HepG2 (cell line): ENCODE measurements around the gene PRAMEF4. TPM values are rescaled to one million over a fixed set of nuclear protein-coding genes. Genes with fewer than 3 reads are reported as not detected.

ENCODE experiments used
- polyA plus RNA-seq, 8 experiments: library from polyadenylated mRNA; depleted of rRNA in 3 of 8; stranded (reverse) in 7 of 8; unstranded in 1 of 8; fragments of >200 nt; fragmentation: Illumina TruSeq in 4 of 8; extraction: Trizol in 4 of 8; gene quantifications; 2 replicates each; pipeline versions ENCODE4 v1.2.1 to v1.2.3, GENCODE V29; 2011 to 2016; ENCODE audit warnings: low read depth in 4 of 8, missing spikeins in 1 of 8, mixed read lengths in 1 of 8; ENCODE audit not compliant: insufficient read depth in 1 of 8
- small RNA-seq, 3 experiments: library from RNA; depleted of rRNA; stranded (forward); fragments of <200 nt; gene quantifications; one replicate each; pipeline ENCODE3, GENCODE V24; 2012; ENCODE audit warnings: low read depth in 2 of 3, low replicate concordance in 1 of 3; ENCODE audit not compliant: insufficient read length in 3 of 3, insufficient read depth in 2 of 3
- total RNA-seq, 5 experiments: library from RNA; depleted of rRNA; stranded (reverse); fragments of >200 nt; fragmentation: Illumina TruSeq; extraction: Trizol; gene quantifications; 2 replicates each; pipeline ENCODE4 v1.2.3, GENCODE V29; 2016; ENCODE audit warnings: low read depth in 1 of 5

PRAMEF4 gene
- total and polyA plus RNA-seq, 2 of the 13 experiments (the other 11 are each of a cell fraction or from before 2014, with no cell fraction given): not detected

Small RNA genes within 50 kb of the gene (small RNA-seq; reads per million reads assigned to genes)
- gene RNU6-1072P: 0 reads per million in 3 experiments

Other genes with a start within 250 kb of the PRAMEF4 start
- gene AADACL4, start 242.1 kb downstream of the PRAMEF4 start, total RNA-seq (2016; rRNA removed; fragmentation: Illumina TruSeq; extraction: Trizol): not detected in 2 replicates
- not detected in 2 replicates for gene AADACL4, start 242.1 kb downstream of the PRAMEF4 start, polyA plus RNA-seq (2011; rRNA removed)
- gene AADACL3, start 170.1 kb downstream of the PRAMEF4 start, total RNA-seq (2016; rRNA removed; fragmentation: Illumina TruSeq; extraction: Trizol): not detected in 2 replicates
- gene AADACL3, start 170.1 kb downstream of the PRAMEF4 start, polyA plus RNA-seq (2011; rRNA removed): 0.01 TPM in 1 of 2 replicates, not detected in the other
- not detected in 2 replicates for gene CFAP107, start 140.0 kb downstream of the PRAMEF4 start, total RNA-seq (2016; rRNA removed; fragmentation: Illumina TruSeq; extraction: Trizol)
- not detected in 2 replicates for gene CFAP107, start 140.0 kb downstream of the PRAMEF4 start, polyA plus RNA-seq (2011; rRNA removed)
- gene PRAMEF12, start 112.5 kb downstream of the PRAMEF4 start, total RNA-seq (2016; rRNA removed; fragmentation: Illumina TruSeq; extraction: Trizol): not detected in 2 replicates
- gene PRAMEF12, start 112.5 kb downstream of the PRAMEF4 start, polyA plus RNA-seq (2011; rRNA removed): not detected in 2 replicates
- not detected in 2 replicates for gene PRAMEF1, start 94.8 kb downstream of the PRAMEF4 start, total RNA-seq (2016; rRNA removed; fragmentation: Illumina TruSeq; extraction: Trizol)
- gene PRAMEF1, start 94.8 kb downstream of the PRAMEF4 start, polyA plus RNA-seq (2011; rRNA removed): not detected in 2 replicates
- gene PRAMEF11, start 54.8 kb downstream of the PRAMEF4 start, total RNA-seq (2016; rRNA removed; fragmentation: Illumina TruSeq; extraction: Trizol): not detected in 2 replicates
- not detected in 2 replicates for gene PRAMEF11, start 54.8 kb downstream of the PRAMEF4 start, polyA plus RNA-seq (2011; rRNA removed)
- gene HNRNPCL1, start 37.5 kb downstream of the PRAMEF4 start, total RNA-seq (2016; rRNA removed; fragmentation: Illumina TruSeq; extraction: Trizol): 0.18 TPM in 1 of 2 replicates, not detected in the other
- gene HNRNPCL1, start 37.5 kb downstream of the PRAMEF4 start, polyA plus RNA-seq (2011; rRNA removed): not detected in 2 replicates
- not detected in 2 replicates for gene PRAMEF2, start 29.1 kb downstream of the PRAMEF4 start, total RNA-seq (2016; rRNA removed; fragmentation: Illumina TruSeq; extraction: Trizol)
- not detected in 2 replicates for gene PRAMEF2, start 29.1 kb downstream of the PRAMEF4 start, polyA plus RNA-seq (2011; rRNA removed)
- not detected in 2 replicates for gene PRAMEF10, start 12.1 kb upstream of the PRAMEF4 start, total RNA-seq (2016; rRNA removed; fragmentation: Illumina TruSeq; extraction: Trizol)
- not detected in 2 replicates for gene PRAMEF10, start 12.1 kb upstream of the PRAMEF4 start, polyA plus RNA-seq (2011; rRNA removed)
- not detected in 2 replicates for gene PRAMEF7, start 30.4 kb upstream of the PRAMEF4 start, total RNA-seq (2016; rRNA removed; fragmentation: Illumina TruSeq; extraction: Trizol)
- not detected in 2 replicates for gene PRAMEF7, start 30.4 kb upstream of the PRAMEF4 start, polyA plus RNA-seq (2011; rRNA removed)
- not detected in 2 replicates for gene PRAMEF6, start 61.4 kb upstream of the PRAMEF4 start, total RNA-seq (2016; rRNA removed; fragmentation: Illumina TruSeq; extraction: Trizol)
- gene PRAMEF6, start 61.4 kb upstream of the PRAMEF4 start, polyA plus RNA-seq (2011; rRNA removed): not detected in 2 replicates
- gene PRAMEF27, start 170.4 kb upstream of the PRAMEF4 start, total RNA-seq (2016; rRNA removed; fragmentation: Illumina TruSeq; extraction: Trizol): not detected in 2 replicates
- gene PRAMEF27, start 170.4 kb upstream of the PRAMEF4 start, polyA plus RNA-seq (2011; rRNA removed): not detected in 2 replicates
- not detected in 2 replicates for gene HNRNPCL3, start 174.6 kb upstream of the PRAMEF4 start, total RNA-seq (2016; rRNA removed; fragmentation: Illumina TruSeq; extraction: Trizol)
- gene HNRNPCL3, start 174.6 kb upstream of the PRAMEF4 start, polyA plus RNA-seq (2011; rRNA removed): not detected in 2 replicates
- not detected in 2 replicates for gene PRAMEF25, start 184.6 kb upstream of the PRAMEF4 start, total RNA-seq (2016; rRNA removed; fragmentation: Illumina TruSeq; extraction: Trizol)
- not detected in 2 replicates for gene PRAMEF25, start 184.6 kb upstream of the PRAMEF4 start, polyA plus RNA-seq (2011; rRNA removed)
- gene HNRNPCL2, start 230.7 kb upstream of the PRAMEF4 start, total RNA-seq (2016; rRNA removed; fragmentation: Illumina TruSeq; extraction: Trizol): not detected in 2 replicates
- gene HNRNPCL2, start 230.7 kb upstream of the PRAMEF4 start, polyA plus RNA-seq (2011; rRNA removed): not detected in 2 replicates